GM12878 (cell line): Measurements from ENCODE around the gene SDF4. TPM values are rescaled to one million over a fixed set of nuclear protein-coding genes. Genes with fewer than 3 reads are reported as not detected.

Experiments used
- ATAC-seq: fragments of 200-7000 bp; cut with Tn5 transposase; 3 replicates; pipeline ENCODE4 v1.9.1; 2020; ENCODE audit warnings: mild to moderate bottlenecking, moderate library complexity
- BruUV-seq: library from RNA; stranded (reverse); fragments of 400-500 nt; replicated peaks from 2 replicates; lab custom pipeline; 2021; lab: Mats Ljungman, UMichigan
- CTCF ChIA-PET: fragments of 300-600 bp; sonication (Branson Sonifier 250); formaldehyde crosslinking; extraction: SDS; loops from one replicate; lab custom pipeline; 2021; ENCODE audit warnings: inconsistent platforms; lab: Yijun Ruan, JAX
- POLR2A ChIA-PET: fragments of 350-600 bp; formaldehyde crosslinking; extraction: SDS; loops from one replicate; lab custom pipeline; 2021; ENCODE audit warnings: inconsistent platforms; lab: Charles Lee
- RAD21 ChIA-PET: fragments of 300-600 bp; sonication (Branson Sonifier 250); formaldehyde crosslinking; loops from one replicate; lab custom pipeline; 2023; ENCODE audit warnings: antibody characterized with exemption; ENCODE audit not compliant: unreplicated experiment; lab: Charles Lee
- SMC1A ChIA-PET: fragments of 300-600 bp; sonication (Branson Sonifier 250); formaldehyde crosslinking; loops from one replicate; lab custom pipeline; 2023; ENCODE audit not compliant: unreplicated experiment, uncharacterized antibody; lab: Charles Lee
- DNase-seq: peaks from one replicate; pipeline ENCODE4 v3.0.0-alpha.2; 2011; ENCODE audit warnings: low read depth, low spot score
- FAIRE-seq: peaks from 3 replicates; lab custom pipeline; 2011; peaks lifted over from hg19 to GRCh38; lab: Jason Lieb, UNC
- H2AFZ ChIP-seq: 2 replicates; pipeline ENCODE4 v1.6.0; 2011; ENCODE audit warnings: low read depth, low read length, control low read depth; ENCODE audit not compliant: control insufficient read depth
- H3K27ac ChIP-seq: 2 replicates; pipeline ENCODE4 v1.5.1; 2011; ENCODE audit warnings: control low read depth; ENCODE audit not compliant: control insufficient read depth, insufficient read depth
- H3K27me3 ChIP-seq, 2 experiments: replicated peaks in 1 of 2; 2 replicates each; pipeline versions ENCODE4 v1.6.0 to v1.6.1; 2011; ENCODE audit warnings: low read length in 1 of 2; ENCODE audit not compliant: control insufficient read depth in 2 of 2, insufficient read depth in 2 of 2
- H3K36me3 ChIP-seq, 2 experiments: 2 replicates each; pipeline ENCODE4 v1.5.1; 2011; ENCODE audit warnings: low read length in 1 of 2; ENCODE audit not compliant: control insufficient read depth in 2 of 2, insufficient read depth in 2 of 2
- H3K4me1 ChIP-seq: 2 replicates; pipeline ENCODE4 v1.6.1; 2011; ENCODE audit warnings: mild to moderate bottlenecking, low read length, moderate library complexity, mixed read lengths; ENCODE audit not compliant: control insufficient read depth, insufficient read depth
- H3K4me2 ChIP-seq: 2 replicates; pipeline ENCODE4 v1.6.0; 2011; ENCODE audit warnings: control low read depth; ENCODE audit not compliant: control insufficient read depth, insufficient read depth
- H3K4me3 ChIP-seq: fragments of 200-600 bp; sonication (generic); 2 replicates; pipeline ENCODE4 v1.5.1; 2016
- H3K79me2 ChIP-seq: 2 replicates; pipeline ENCODE4 v1.6.0; 2011; ENCODE audit warnings: low read length; ENCODE audit not compliant: control insufficient read depth, insufficient read depth
- H3K9ac ChIP-seq: 2 replicates; pipeline ENCODE4 v1.8.0; 2011; ENCODE audit warnings: low read length, control low read depth, mixed read lengths; ENCODE audit not compliant: control insufficient read depth, insufficient read depth
- H3K9me3 ChIP-seq: replicated peaks from 3 replicates; pipeline ENCODE4 v1.5.1; 2011; ENCODE audit warnings: mild to moderate bottlenecking, low read length; ENCODE audit not compliant: control insufficient read depth, insufficient read depth
- H4K20me1 ChIP-seq: 2 replicates; pipeline ENCODE4 v1.6.0; 2011; ENCODE audit not compliant: control insufficient read depth, insufficient read depth
- STAT3 ChIP-seq: IDR thresholded peaks from 2 replicates; pipeline ENCODE4 v1.6.1; 2011; ENCODE audit warnings: low read depth, low read length, improper control_type of control experiment
- ZNF207 ChIP-seq: fragments of 450-650 bp; IDR thresholded peaks from 2 replicates; pipeline ENCODE4 v1.6.1; 2014; ENCODE audit warnings: antibody characterized with exemption, mild to moderate bottlenecking, borderline replicate concordance
- WGBS: methylation state at CpG from one replicate; pipeline ENCODE4 v1.1.6; 2016; ENCODE audit warnings: low lambda C conversion rate; ENCODE audit not compliant: insufficient replicate concordance, insufficient coverage; ENCODE audit errors: missing lambda C conversion rate; 5-methylcytosine and 5-hydroxymethylcytosine counted together
- in situ Hi-C: fragments of 300-500 bp; cut with MboI; formaldehyde crosslinking; loops from 9 replicates; pipeline ENCODE4 v1.14.3; 2018; ENCODE audit warnings: mixed read lengths
- intact Hi-C: fragments of 100-400 bp; cut with micrococcal nuclease; formaldehyde crosslinking; loops from one replicate; pipeline ENCODE4 v1.14.2; 2022; ENCODE audit not compliant: unreplicated experiment
- polyA plus RNA-seq, 11 experiments: library from polyadenylated mRNA; depleted of rRNA in 4 of 11; unstranded in 6 of 11; stranded (reverse) in 5 of 11; fragments of >200 nt; fragmentation: Nextera tagmentation in 4 of 11; fragmentation: Illumina TruSeq in 1 of 11; extraction: Ambion mirVana in 4 of 11; extraction: Trizol in 1 of 11; gene quantifications; 1 replicate in 1 of 11; 2 replicates in 10 of 11; pipeline versions ENCODE4 v1.2.1 to v1.2.3, GENCODE V29; 2011 to 2016; ENCODE audit warnings: inconsistent platforms in 2 of 11, missing spikeins in 2 of 11, low read depth in 1 of 11
- total RNA-seq, 4 experiments: library from RNA; depleted of rRNA in 3 of 4; stranded (reverse); fragments of >200 nt in 3 of 4; fragmentation: Illumina TruSeq in 1 of 4; extraction: Trizol in 1 of 4; gene quantifications; 2 replicates each; pipeline versions ENCODE4 v1.2.1 to v1.2.3, GENCODE V29; 2013 to 2021
- TF ChIP-seq, protein P1 (sequence below): fragments of 450-650 bp; IDR thresholded peaks from 2 replicates; pipeline ENCODE4 v1.6.1; 2018; ENCODE audit warnings: borderline replicate concordance, mild to moderate bottlenecking; ENCODE audit not compliant: partially characterized antibody
- TF ChIP-seq, protein P2 (sequence below), 3 experiments: IDR thresholded peaks in 2 of 3; conservative IDR thresholded peaks in 1 of 3; 2 replicates each; pipeline ENCODE4 v1.5.1; 2011; ENCODE audit warnings: low read depth in 3 of 3, low read length in 3 of 3, mild to moderate bottlenecking in 3 of 3, control low read depth in 2 of 3, moderate library complexity in 2 of 3, inconsistent platforms in 1 of 3, mixed read lengths in 1 of 3; ENCODE audit not compliant: control insufficient read depth in 2 of 3, insufficient read depth in 1 of 3; ENCODE audit errors: extremely low read depth in 1 of 3
- TF ChIP-seq, protein P3 (sequence below): fragments of 450-650 bp; IDR thresholded peaks from 2 replicates; pipeline ENCODE4 v1.6.1; 2017; ENCODE audit warnings: antibody characterized with exemption, mild to moderate bottlenecking, moderate library complexity
- TF ChIP-seq, protein P4 (sequence below): IDR thresholded peaks from 2 replicates; pipeline ENCODE4 v1.6.1; 2011; ENCODE audit warnings: low read depth, mild to moderate bottlenecking, low read length, moderate library complexity, borderline replicate concordance; ENCODE audit errors: extremely low read depth
- TF ChIP-seq, protein P5 (sequence below): IDR thresholded peaks from 2 replicates; pipeline ENCODE4 v1.6.1; 2012; ENCODE audit warnings: mild to moderate bottlenecking, low read depth, low read length

Gene SDF4
- total and polyA plus RNA-seq, 10 of the 15 experiments (the other 5 are each of a cell fraction or from before 2014, with no cell fraction given), result 0.44 to 97.2 (median 40.2) TPM

DNA sequence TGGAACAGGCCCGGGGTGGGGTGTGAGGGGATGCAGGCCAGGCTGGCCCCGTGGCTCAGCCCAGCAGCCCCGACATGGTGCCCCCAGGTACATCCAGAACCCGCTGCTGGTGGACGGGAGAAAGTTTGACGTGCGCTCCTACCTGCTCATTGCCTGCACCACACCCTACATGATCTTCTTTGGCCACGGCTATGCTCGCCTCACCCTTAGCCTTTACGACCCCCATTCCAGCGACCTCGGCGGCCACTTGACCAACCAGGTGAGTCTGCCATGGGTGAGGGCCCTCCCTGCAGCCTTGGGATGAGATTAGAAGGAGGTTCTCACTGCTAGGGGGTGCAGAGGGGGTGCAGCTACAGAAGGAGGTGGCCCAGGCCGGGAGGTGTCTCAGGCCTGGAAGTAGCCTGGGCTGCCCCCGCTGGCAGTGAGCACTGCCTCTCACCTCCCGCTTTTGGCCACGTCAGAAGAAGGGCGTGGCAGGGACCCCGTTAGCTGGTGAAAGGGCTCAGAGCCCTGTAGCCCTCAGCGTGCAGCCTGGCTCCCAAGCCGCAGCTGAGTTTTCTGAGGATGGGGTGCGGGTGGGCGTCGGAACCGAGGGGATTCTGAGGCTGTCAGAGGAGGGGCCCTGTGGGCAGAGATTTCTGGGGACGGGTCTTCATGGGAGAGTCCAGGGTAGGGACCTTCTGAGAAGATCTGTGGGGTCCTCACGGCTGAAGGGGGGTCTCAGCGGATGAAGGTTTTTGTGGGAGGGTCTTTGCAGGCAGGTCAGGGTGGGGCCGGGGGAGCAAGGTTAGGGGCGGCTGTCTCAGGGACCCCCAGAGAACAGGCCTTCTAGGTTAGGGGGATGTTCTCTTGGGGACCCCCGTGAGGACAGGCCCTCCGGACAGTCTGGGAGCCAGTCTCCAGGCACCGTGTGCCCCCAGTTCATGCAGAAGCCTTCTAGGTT, 47.7 kb downstream of the SDF4 start (continued):
- TF ChIP-seq, protein P1, sequence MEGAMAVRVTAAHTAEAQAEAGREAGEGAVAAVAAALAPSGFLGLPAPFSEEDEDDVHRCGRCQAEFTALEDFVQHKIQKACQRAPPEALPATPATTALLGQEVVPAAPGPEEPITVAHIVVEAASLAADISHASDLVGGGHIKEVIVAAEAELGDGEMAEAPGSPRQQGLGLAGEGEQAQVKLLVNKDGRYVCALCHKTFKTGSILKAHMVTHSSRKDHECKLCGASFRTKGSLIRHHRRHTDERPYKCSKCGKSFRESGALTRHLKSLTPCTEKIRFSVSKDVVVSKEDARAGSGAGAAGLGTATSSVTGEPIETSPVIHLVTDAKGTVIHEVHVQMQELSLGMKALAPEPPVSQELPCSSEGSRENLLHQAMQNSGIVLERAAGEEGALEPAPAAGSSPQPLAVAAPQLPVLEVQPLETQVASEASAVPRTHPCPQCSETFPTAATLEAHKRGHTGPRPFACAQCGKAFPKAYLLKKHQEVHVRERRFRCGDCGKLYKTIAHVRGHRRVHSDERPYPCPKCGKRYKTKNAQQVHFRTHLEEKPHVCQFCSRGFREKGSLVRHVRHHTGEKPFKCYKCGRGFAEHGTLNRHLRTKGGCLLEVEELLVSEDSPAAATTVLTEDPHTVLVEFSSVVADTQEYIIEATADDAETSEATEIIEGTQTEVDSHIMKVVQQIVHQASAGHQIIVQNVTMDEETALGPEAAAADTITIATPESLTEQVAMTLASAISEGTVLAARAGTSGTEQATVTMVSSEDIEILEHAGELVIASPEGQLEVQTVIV, result no peak

DNA sequence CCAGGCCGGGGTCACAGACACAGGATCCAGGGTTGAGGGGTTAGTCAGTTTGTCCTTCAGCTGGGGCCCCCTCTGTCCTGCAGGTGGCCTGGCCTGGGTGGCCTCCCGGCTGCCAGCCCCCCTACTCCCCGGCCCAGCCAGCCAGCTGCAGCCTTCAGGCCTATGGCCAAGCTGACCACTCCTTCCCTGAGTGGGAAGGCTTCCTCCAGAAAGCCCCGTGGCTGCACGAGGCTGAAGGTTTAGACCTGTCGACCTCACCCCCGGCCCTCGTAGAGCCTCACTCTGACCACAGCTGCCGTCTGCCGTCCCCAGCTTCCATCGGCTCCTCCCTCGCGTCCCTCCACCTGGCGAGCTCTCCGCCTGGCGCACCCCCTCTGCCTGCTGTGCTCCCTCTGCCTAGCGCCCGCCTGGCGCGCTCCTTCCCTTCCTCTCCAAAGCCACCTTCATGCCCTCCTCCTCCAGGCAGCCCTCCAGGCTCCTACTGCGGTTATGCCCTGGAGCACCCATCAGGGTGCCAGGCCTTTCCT, 48.5 kb downstream of the SDF4 start:
- POLR2A ChIA-PET, result no interaction called here
- Histone ChIP-seq H3K27ac (no peak overlapping the region), H4K20me1 (no peaks in the 10 kb centered on the region), H3K4me1 (no peaks in the 10 kb centered on the region), H2AFZ (no peak overlapping the region), H3K4me3 (no peak overlapping the region), H3K4me2 (no peak overlapping the region), H3K27me3 (no peaks in the 10 kb centered on the region; a peak in 1 of 4 replicates), H3K36me3 (no peaks in the 10 kb centered on the region), H3K9ac (no peak overlapping the region), H3K79me2 (no peaks in the 10 kb centered on the region), H3K9me3 (no peaks in the 10 kb centered on the region)
- CTCF ChIA-PET, result no interaction called here
- ATAC-seq, result no peak
- no peak for DNase-seq
- SMC1A ChIA-PET, result no interaction called here
- in situ Hi-C loops, result no loop called here
- 59% methylated on average over 19 of the region's 21 CpGs for WGBS
- intact Hi-C loops, result no loop called here
- no peak for FAIRE-seq
- no TSS peak for BruUV-seq
- RAD21 ChIA-PET, result no interaction called here
- TF ChIP-seq, protein P2, sequence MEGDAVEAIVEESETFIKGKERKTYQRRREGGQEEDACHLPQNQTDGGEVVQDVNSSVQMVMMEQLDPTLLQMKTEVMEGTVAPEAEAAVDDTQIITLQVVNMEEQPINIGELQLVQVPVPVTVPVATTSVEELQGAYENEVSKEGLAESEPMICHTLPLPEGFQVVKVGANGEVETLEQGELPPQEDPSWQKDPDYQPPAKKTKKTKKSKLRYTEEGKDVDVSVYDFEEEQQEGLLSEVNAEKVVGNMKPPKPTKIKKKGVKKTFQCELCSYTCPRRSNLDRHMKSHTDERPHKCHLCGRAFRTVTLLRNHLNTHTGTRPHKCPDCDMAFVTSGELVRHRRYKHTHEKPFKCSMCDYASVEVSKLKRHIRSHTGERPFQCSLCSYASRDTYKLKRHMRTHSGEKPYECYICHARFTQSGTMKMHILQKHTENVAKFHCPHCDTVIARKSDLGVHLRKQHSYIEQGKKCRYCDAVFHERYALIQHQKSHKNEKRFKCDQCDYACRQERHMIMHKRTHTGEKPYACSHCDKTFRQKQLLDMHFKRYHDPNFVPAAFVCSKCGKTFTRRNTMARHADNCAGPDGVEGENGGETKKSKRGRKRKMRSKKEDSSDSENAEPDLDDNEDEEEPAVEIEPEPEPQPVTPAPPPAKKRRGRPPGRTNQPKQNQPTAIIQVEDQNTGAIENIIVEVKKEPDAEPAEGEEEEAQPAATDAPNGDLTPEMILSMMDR (IDR thresholded peaks at IDR 0.05 in 2 of 3, conservative IDR thresholded peaks at IDR 0.05 in 1 of 3; ENCODE audit: control insufficient read depth in 2 of 3, extremely low read depth in 1 of 3, insufficient read depth in 1 of 3, low read depth in 3 of 3, low read length in 3 of 3), result no peak
- TF ChIP-seq, protein P3, sequence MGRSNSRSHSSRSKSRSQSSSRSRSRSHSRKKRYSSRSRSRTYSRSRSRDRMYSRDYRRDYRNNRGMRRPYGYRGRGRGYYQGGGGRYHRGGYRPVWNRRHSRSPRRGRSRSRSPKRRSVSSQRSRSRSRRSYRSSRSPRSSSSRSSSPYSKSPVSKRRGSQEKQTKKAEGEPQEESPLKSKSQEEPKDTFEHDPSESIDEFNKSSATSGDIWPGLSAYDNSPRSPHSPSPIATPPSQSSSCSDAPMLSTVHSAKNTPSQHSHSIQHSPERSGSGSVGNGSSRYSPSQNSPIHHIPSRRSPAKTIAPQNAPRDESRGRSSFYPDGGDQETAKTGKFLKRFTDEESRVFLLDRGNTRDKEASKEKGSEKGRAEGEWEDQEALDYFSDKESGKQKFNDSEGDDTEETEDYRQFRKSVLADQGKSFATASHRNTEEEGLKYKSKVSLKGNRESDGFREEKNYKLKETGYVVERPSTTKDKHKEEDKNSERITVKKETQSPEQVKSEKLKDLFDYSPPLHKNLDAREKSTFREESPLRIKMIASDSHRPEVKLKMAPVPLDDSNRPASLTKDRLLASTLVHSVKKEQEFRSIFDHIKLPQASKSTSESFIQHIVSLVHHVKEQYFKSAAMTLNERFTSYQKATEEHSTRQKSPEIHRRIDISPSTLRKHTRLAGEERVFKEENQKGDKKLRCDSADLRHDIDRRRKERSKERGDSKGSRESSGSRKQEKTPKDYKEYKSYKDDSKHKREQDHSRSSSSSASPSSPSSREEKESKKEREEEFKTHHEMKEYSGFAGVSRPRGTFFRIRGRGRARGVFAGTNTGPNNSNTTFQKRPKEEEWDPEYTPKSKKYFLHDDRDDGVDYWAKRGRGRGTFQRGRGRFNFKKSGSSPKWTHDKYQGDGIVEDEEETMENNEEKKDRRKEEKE, result no peak
- TF ChIP-seq, protein P4, sequence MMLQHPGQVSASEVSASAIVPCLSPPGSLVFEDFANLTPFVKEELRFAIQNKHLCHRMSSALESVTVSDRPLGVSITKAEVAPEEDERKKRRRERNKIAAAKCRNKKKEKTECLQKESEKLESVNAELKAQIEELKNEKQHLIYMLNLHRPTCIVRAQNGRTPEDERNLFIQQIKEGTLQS, result no peak
- TF ChIP-seq, protein P5, sequence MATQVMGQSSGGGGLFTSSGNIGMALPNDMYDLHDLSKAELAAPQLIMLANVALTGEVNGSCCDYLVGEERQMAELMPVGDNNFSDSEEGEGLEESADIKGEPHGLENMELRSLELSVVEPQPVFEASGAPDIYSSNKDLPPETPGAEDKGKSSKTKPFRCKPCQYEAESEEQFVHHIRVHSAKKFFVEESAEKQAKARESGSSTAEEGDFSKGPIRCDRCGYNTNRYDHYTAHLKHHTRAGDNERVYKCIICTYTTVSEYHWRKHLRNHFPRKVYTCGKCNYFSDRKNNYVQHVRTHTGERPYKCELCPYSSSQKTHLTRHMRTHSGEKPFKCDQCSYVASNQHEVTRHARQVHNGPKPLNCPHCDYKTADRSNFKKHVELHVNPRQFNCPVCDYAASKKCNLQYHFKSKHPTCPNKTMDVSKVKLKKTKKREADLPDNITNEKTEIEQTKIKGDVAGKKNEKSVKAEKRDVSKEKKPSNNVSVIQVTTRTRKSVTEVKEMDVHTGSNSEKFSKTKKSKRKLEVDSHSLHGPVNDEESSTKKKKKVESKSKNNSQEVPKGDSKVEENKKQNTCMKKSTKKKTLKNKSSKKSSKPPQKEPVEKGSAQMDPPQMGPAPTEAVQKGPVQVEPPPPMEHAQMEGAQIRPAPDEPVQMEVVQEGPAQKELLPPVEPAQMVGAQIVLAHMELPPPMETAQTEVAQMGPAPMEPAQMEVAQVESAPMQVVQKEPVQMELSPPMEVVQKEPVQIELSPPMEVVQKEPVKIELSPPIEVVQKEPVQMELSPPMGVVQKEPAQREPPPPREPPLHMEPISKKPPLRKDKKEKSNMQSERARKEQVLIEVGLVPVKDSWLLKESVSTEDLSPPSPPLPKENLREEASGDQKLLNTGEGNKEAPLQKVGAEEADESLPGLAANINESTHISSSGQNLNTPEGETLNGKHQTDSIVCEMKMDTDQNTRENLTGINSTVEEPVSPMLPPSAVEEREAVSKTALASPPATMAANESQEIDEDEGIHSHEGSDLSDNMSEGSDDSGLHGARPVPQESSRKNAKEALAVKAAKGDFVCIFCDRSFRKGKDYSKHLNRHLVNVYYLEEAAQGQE, result no peak
- TF ChIP-seq STAT3 (no peak), ZNF207 (no peak)
